ENCODE results near the gene TUBGCP6.

DNA sequence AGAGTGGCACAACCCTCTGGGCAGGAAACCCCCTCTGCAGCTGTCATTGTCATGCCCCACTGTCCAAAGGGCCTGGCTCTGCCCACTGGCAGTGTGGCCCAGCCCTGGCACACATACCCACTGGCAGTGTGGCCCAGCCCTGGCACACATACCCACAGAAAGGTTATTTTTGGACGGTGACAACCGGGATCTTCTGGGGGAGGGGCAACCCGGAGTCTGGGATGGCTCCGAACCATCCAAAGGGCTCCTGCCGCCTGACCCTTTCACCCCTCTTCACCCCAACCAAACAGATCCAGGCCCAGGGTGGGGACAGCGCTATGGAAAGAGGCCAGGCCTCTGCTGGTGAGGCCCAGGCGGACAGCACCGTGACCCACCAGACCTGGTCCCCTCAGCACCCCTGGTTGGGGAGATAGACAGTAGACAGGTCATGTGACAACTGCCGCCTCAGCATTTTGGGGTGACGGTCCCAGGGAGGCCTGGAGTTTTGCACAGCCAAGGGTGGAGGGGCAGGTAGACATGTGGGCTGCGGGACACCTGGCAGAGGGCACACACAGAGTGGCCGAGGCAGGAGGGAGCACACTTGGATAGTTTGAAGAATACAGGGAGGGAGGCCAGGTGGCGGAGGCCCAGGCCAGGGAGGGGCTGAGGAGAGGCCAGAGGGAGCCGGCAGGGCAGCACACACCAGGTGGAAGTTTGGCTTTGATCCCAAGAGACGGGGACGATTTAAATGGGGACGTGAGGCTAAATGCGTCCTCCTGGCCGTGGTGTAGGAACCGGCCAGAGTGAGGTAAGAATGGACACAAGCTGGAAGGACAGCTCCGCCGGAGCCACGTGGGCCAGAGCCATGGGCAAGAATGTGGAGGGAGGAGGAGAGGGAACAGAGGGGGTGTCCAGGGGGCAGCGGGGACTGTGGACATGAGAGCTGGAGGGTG, 13.8 kb upstream of the TUBGCP6 start:
- TF ChIP-seq, protein P1, sequence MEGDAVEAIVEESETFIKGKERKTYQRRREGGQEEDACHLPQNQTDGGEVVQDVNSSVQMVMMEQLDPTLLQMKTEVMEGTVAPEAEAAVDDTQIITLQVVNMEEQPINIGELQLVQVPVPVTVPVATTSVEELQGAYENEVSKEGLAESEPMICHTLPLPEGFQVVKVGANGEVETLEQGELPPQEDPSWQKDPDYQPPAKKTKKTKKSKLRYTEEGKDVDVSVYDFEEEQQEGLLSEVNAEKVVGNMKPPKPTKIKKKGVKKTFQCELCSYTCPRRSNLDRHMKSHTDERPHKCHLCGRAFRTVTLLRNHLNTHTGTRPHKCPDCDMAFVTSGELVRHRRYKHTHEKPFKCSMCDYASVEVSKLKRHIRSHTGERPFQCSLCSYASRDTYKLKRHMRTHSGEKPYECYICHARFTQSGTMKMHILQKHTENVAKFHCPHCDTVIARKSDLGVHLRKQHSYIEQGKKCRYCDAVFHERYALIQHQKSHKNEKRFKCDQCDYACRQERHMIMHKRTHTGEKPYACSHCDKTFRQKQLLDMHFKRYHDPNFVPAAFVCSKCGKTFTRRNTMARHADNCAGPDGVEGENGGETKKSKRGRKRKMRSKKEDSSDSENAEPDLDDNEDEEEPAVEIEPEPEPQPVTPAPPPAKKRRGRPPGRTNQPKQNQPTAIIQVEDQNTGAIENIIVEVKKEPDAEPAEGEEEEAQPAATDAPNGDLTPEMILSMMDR (IDR thresholded peaks at IDR 0.05 in 4 of 5, conservative IDR thresholded peaks at IDR 0.05 in 1 of 5): no peak
- TF ChIP-seq POLR2A (IDR thresholded peaks at IDR 0.05): peak; percentile 40 to 73

Data from gastrocnemius medialis (tissue), 4 donors.